SK-N-SH (cell line): ENCODE data around the gene NUP50.

Experiments
- CTCF ChIP-seq: fragments of 200-600 bp; sonication (generic); IDR thresholded peaks from 2 replicates; pipeline ENCODE4 v1.6.1; 2017; ENCODE audit warnings: antibody characterized with exemption, mild to moderate bottlenecking, moderate library complexity
- EP300 ChIP-seq, 2 experiments: IDR thresholded peaks; 2 replicates each; pipeline versions ENCODE4 v1.4.0 to v1.6.1; 2012; ENCODE audit warnings: borderline replicate concordance in 1 of 2, low read depth in 1 of 2, low read length in 1 of 2
- GATA2 ChIP-seq: sonication (generic); formaldehyde crosslinking; IDR thresholded peaks from 2 replicates; pipeline ENCODE4 v1.5.0; 2020; ENCODE audit warnings: mild to moderate bottlenecking, missing genetic modification reagents
- IRF3 ChIP-seq: fragments of 150-350 bp; IDR thresholded peaks from 2 replicates; pipeline ENCODE4 v1.6.1; 2016; ENCODE audit warnings: mild to moderate bottlenecking, low read depth, low read length
- MXI1 ChIP-seq: IDR thresholded peaks from 2 replicates; pipeline ENCODE4 v1.6.1; 2012; ENCODE audit warnings: mild to moderate bottlenecking, low read depth, low read length, improper control_type of control experiment
- POLR2AphosphoS5 ChIP-seq: IDR thresholded peaks from 2 replicates; pipeline ENCODE4 v1.6.1; 2012; ENCODE audit warnings: low read depth, low read length
- RAD21 ChIP-seq: IDR thresholded peaks from 2 replicates; pipeline ENCODE4 v1.6.1; 2012; ENCODE audit warnings: mild to moderate bottlenecking, low read length
- TAF1 ChIP-seq: IDR thresholded peaks from 2 replicates; pipeline ENCODE4 v1.6.1; 2012; ENCODE audit warnings: low read depth, mild to moderate bottlenecking, low read length, moderate library complexity, borderline replicate concordance
- TCF12 ChIP-seq: IDR thresholded peaks from 2 replicates; pipeline ENCODE4 v1.4.0; 2012

GRCh38 chr22:45231293-45231692, 67.6 kb downstream of the NUP50 start:
- TF ChIP-seq TCF12 (no peak), GATA2 (CRISPR knock-in tag) (no peak), TAF1 (no peak), IRF3 (no peak), RAD21 (no peak), CTCF (no peak), POLR2AphosphoS5 (no peak), EP300 (IDR thresholded peaks at IDR 0.05; ENCODE audit: borderline replicate concordance in 1 of 2, low read depth in 1 of 2, low read length in 1 of 2) (no peak), MXI1 (no peak)
